Diencephalon (tissue), 1 donor: ENCODE measurements around the gene OR52K1. TPM values are rescaled to one million over a fixed set of nuclear protein-coding genes. Genes with fewer than 3 reads are reported as not detected.

Experiments used
- total RNA-seq: library from RNA; depleted of rRNA; stranded (reverse); fragments of >200 nt; gene quantifications from one replicate; pipeline ENCODE4 v1.2.3, GENCODE V29; 2014

The OR52K1 gene
- not detected for total RNA-seq

DNA sequence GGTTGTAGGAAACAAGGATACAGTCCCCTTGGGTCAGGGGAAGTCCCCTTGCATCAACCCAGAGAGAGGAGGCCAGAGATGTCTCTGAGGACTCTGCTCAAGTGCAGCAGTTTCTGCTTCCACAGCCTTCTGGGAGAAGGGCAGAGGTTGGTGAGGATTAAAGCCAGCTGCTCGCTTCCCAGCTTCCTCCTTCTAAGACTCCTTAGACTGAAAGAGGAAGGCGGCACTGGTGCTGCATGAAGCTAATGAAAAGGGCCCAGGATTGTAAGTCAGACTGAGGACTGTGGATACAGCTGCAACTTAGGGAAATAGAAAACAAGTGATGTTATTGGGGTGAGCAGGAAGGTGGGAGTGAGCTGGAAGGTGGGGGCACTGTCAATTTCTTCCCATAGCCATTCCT, at the start of gene OR52K1:
TSS of gene OR52K1 (plus strand) at position 202 of the 400 bp plus-strand sequence. CDS start 6,255 bp downstream, outside the sequence.

GRCh38 chr11:4448995-4449394, 33.5 kb upstream of the OR52K1 start, which contains the start of gene OR52K2:
Gene OR52K2 (plus strand): TSS chr11:4449295. CDS start chr11:4449340, 45 bp downstream.

Other genes starting within 250 kb of the OR52K1 start
- not detected for gene OR52B4, start 114.3 kb upstream of the OR52K1 start, total RNA-seq
- 6.2 TPM for gene TRIM21, start 88.9 kb upstream of the OR52K1 start, total RNA-seq
- not detected for gene OR52K2, start 33.4 kb upstream of the OR52K1 start, total RNA-seq
- not detected for gene OR52M1, start 62.5 kb downstream of the OR52K1 start, total RNA-seq
- not detected for gene OR52I2, start 99.1 kb downstream of the OR52K1 start, total RNA-seq
- gene OR52I1, start 111.4 kb downstream of the OR52K1 start, total RNA-seq: not detected
- gene TRIM68, start 125.6 kb downstream of the OR52K1 start, total RNA-seq: 13.1 TPM
- gene OR51D1, start 154.8 kb downstream of the OR52K1 start, total RNA-seq: not detected
- 0.23 TPM for gene OR51E1, start 161.3 kb downstream of the OR52K1 start, total RNA-seq
- gene OR51E2, start 215.2 kb downstream of the OR52K1 start, total RNA-seq: under 0.01 TPM
- gene MMP26, start 222.1 kb downstream of the OR52K1 start, total RNA-seq: not detected